HCT116 (cell line): ENCODE measurements around the gene CAV1. TPM values are rescaled to one million over a fixed set of nuclear protein-coding genes. Genes with fewer than 3 reads are reported as not detected.
A peak's percentile ranks its signal among the peaks of the same experiment; 100 is the strongest.

Experiments
- ATAC-seq: fragments of 200-7000 bp; cut with Tn5 transposase; 2 replicates; pipeline ENCODE4 v1.9.1; 2020; ENCODE audit warnings: mild to moderate bottlenecking, moderate library complexity
- BruUV-seq: library from RNA; stranded (reverse); fragments of 400-500 nt; replicated peaks from 2 replicates; lab custom pipeline; 2021; lab: Mats Ljungman, UMichigan
- CTCF ChIA-PET: fragments of 300-600 bp; sonication (Branson Sonifier 250); formaldehyde crosslinking; loops from one replicate; lab custom pipeline; 2021; ENCODE audit warnings: antibody characterized with exemption; lab: Charles Lee
- POLR2A ChIA-PET: fragments of 300-600, 350-600 bp; sonication (Branson Sonifier 250); formaldehyde crosslinking; loops from one replicate; lab custom pipeline; 2021; ENCODE audit warnings: antibody characterized with exemption; lab: Charles Lee
- RAD21 ChIA-PET, 2 experiments: fragments of 300-600 bp; sonication (Branson Sonifier 250); formaldehyde crosslinking; loops; one replicate each; lab custom pipeline; 2023; ENCODE audit warnings: low total read pairs in 2 of 2; ENCODE audit not compliant: uncharacterized antibody in 2 of 2, unreplicated experiment in 2 of 2, low non-redundant PET in 1 of 2; lab: Charles Lee
- DNase-seq: peaks from one replicate; pipeline ENCODE4 v3.0.0-alpha.2; 2010; ENCODE audit warnings: low read depth, low spot score
- H2AFZ ChIP-seq: fragments of 200-600 bp; shearing (Covaris generic), sonication (generic); 2 replicates; pipeline ENCODE4 v1.6.1; 2017; ENCODE audit warnings: low read depth, mixed run types, mixed read lengths, antibody characterized with exemption, low read length; ENCODE audit not compliant: poor library complexity, severe bottlenecking
- H3K27ac ChIP-seq: 2 replicates; pipeline ENCODE4 v1.5.1; 2012; ENCODE audit warnings: low read depth, low read length
- H3K27me3 ChIP-seq: fragments of 200-600 bp; sonication (generic); 2 replicates; pipeline ENCODE4 v1.6.1; 2016; ENCODE audit warnings: mixed run types, low read length, mixed read lengths; ENCODE audit not compliant: insufficient read depth
- H3K36me3 ChIP-seq, 2 experiments: fragments of 200-500 bp in 1 of 2; fragments of 200-600 bp in 1 of 2; sonication (Bioruptor generic) in 1 of 2; sonication (generic) in 1 of 2; 2 replicates each; pipeline versions ENCODE4 v1.5.1 to v1.6.1; 2014 to 2016; ENCODE audit warnings: low read length in 2 of 2, inconsistent platforms in 1 of 2, mixed read lengths in 1 of 2, mixed run types in 1 of 2; ENCODE audit not compliant: insufficient read depth in 2 of 2, control insufficient read depth in 1 of 2
- H3K4me1 ChIP-seq, 2 experiments: fragments of 200-600 bp in 1 of 2; sonication (generic) in 1 of 2; 2 replicates each; pipeline versions ENCODE4 v1.5.1 to v1.6.1; 2012 to 2017; ENCODE audit warnings: low read length in 2 of 2, inconsistent platforms in 1 of 2, mild to moderate bottlenecking in 1 of 2, mixed read lengths in 1 of 2, mixed run types in 1 of 2, moderate library complexity in 1 of 2; ENCODE audit not compliant: insufficient read depth in 2 of 2, control insufficient read depth in 1 of 2
- H3K4me2 ChIP-seq: fragments of 200-600 bp; sonication (generic); 2 replicates; pipeline ENCODE4 v1.6.1; 2017; ENCODE audit warnings: mixed run types, low read length, mixed read lengths
- H3K4me3 ChIP-seq, 2 experiments: fragments of 200-600 bp in 1 of 2; sonication (generic) in 1 of 2; replicated peaks in 1 of 2; 2 replicates each; pipeline ENCODE4 v1.5.1; 2011 to 2016; ENCODE audit warnings: low read length in 2 of 2, control low read depth in 1 of 2, low read depth in 1 of 2, mild to moderate bottlenecking in 1 of 2, mixed read lengths in 1 of 2, mixed run types in 1 of 2
- H3K79me2 ChIP-seq: fragments of 200-600 bp; sonication (generic); 2 replicates; pipeline ENCODE4 v1.6.1; 2017; ENCODE audit warnings: mild to moderate bottlenecking, mixed run types, low read length, moderate library complexity, mixed read lengths; ENCODE audit not compliant: insufficient read depth
- H3K9ac ChIP-seq: fragments of 200-600 bp; sonication (generic); 2 replicates; pipeline ENCODE4 v1.6.1; 2016; ENCODE audit warnings: low read length, mixed read lengths
- H3K9me2 ChIP-seq: fragments of 200-600 bp; sonication (generic), shearing (Covaris generic); 2 replicates; pipeline ENCODE4 v1.6.1; 2017; ENCODE audit warnings: mixed run types, mild to moderate bottlenecking, moderate library complexity; ENCODE audit not compliant: insufficient read depth
- H3K9me3 ChIP-seq, 2 experiments: fragments of 200-500 bp in 1 of 2; fragments of 200-600 bp in 1 of 2; sonication (Bioruptor generic) in 1 of 2; sonication (generic) in 1 of 2; 2 replicates each; pipeline ENCODE4 v1.6.1; 2014 to 2017; ENCODE audit warnings: low read length in 2 of 2, mixed read lengths in 2 of 2, inconsistent platforms in 1 of 2, low read depth in 1 of 2, mild to moderate bottlenecking in 1 of 2, mixed run types in 1 of 2, moderate library complexity in 1 of 2; ENCODE audit not compliant: control insufficient read depth in 1 of 2, insufficient read depth in 1 of 2
- H4K20me1 ChIP-seq: fragments of 200-600 bp; sonication (generic), shearing (Covaris generic); 2 replicates; pipeline ENCODE4 v1.6.1; 2017; ENCODE audit warnings: mixed run types, mild to moderate bottlenecking, moderate library complexity; ENCODE audit not compliant: insufficient read depth
- ATF3 ChIP-seq: IDR thresholded peaks from 2 replicates; pipeline ENCODE4 v1.6.1; 2012
- CBX3 ChIP-seq: IDR thresholded peaks from 2 replicates; pipeline ENCODE4 v1.6.1; 2012; ENCODE audit warnings: low read depth
- CEBPB ChIP-seq: IDR thresholded peaks from 2 replicates; pipeline ENCODE4 v1.6.1; 2012; ENCODE audit warnings: low read depth
- CTCF ChIP-seq, 3 experiments: fragments of 200-600 bp in 1 of 3; sonication (generic) in 1 of 3; IDR thresholded peaks in 2 of 3; conservative IDR thresholded peaks in 1 of 3; 2 replicates each; pipeline ENCODE4 v1.5.1; 2012 to 2017; ENCODE audit warnings: low read depth in 2 of 3, low read length in 2 of 3, antibody characterized with exemption in 1 of 3, borderline replicate concordance in 1 of 3, control low read depth in 1 of 3, mild to moderate bottlenecking in 1 of 3, mixed read lengths in 1 of 3, mixed run types in 1 of 3, moderate library complexity in 1 of 3; ENCODE audit not compliant: insufficient read depth in 1 of 3
- EGR1 ChIP-seq: IDR thresholded peaks from 2 replicates; pipeline ENCODE4 v1.6.1; 2012; ENCODE audit warnings: low read depth
- JUND ChIP-seq: IDR thresholded peaks from 2 replicates; pipeline ENCODE4 v1.6.1; 2012
- RAD21 ChIP-seq: IDR thresholded peaks from 2 replicates; pipeline ENCODE4 v1.6.1; 2012; ENCODE audit warnings: low read depth, mild to moderate bottlenecking
- SIN3A ChIP-seq: IDR thresholded peaks from 2 replicates; pipeline ENCODE4 v1.6.1; 2012; ENCODE audit warnings: low read depth
- SP1 ChIP-seq: IDR thresholded peaks from 2 replicates; pipeline ENCODE4 v1.6.1; 2012; ENCODE audit warnings: low read depth
- ZFX ChIP-seq: fragments of 450-650 bp; IDR thresholded peaks from 2 replicates; pipeline ENCODE4 v1.6.1; 2017
- intact Hi-C: fragments of 100-400 bp; cut with micrococcal nuclease; formaldehyde crosslinking; loops from 2 replicates; pipeline ENCODE4 v1.10.0; 2022
- total RNA-seq: library from RNA; stranded (reverse); gene quantifications from one replicate; pipeline ENCODE4 v1.2.1, GENCODE V29; 2021; ENCODE audit not compliant: unreplicated experiment

CAV1 gene
- total RNA-seq, 1 experiment from 2014 or later, result 298 TPM

GRCh38 chr7:116588225-116588624, 63.4 kb downstream of the CAV1 start:
- ChIA-PET RAD21 (interaction anchor here (1.2 to 1.5 kb wide), 3 partner anchors 329 to 415 kb away, joined by 3 to 21 read pairs (median 4); no protein-coding TSS in a partner anchor), POLR2A (no interaction called here)
- H2AFZ ChIP-seq, result peak overlapping the region; percentile 67

GRCh38 chr7:116588641-116589594, 64.1 kb downstream of the CAV1 start:
- DNase-seq, result peak; percentile 44
- TF ChIP-seq CEBPB, result 0 out of 2 replicates have a peak, but pooled peaks have one; percentile 16
- TF ChIP-seq EGR1, result peak; percentile 21; the same call in 1 of the 2 replicates
- peak; percentile 93 for TF ChIP-seq RAD21
- TF ChIP-seq CTCF (IDR thresholded peaks at IDR 0.05 in 2 of 3, conservative IDR thresholded peaks at IDR 0.05 in 1 of 3; ENCODE audit: borderline replicate concordance in 1 of 3, insufficient read depth in 1 of 3, low read depth in 2 of 3, low read length in 2 of 3), result peak; percentile 42 to 88 (median 70)
- TF ChIP-seq ZFX, result no peak
- TF ChIP-seq ATF3, result no peak
- TF ChIP-seq SP1, result peak; percentile 17; the same call in 1 of the 2 replicates
- TF ChIP-seq JUND, result peak; percentile 33; the same call in 1 of the 2 replicates
- TF ChIP-seq SIN3A, result peak; percentile 19; the same call in 1 of the 2 replicates
- 0 out of 2 replicates have a peak, but pooled peaks have one; percentile 20 for TF ChIP-seq CBX3
- TF ChIP-seq, all 23 proteins: peak for 8
- RAD21 ChIA-PET, result interaction anchor here (0.7 to 1.5 kb wide), 9 partner anchors 146 to 415 kb away, joined by 3 to 21 read pairs (median 5); no protein-coding TSS in a partner anchor
- Histone ChIP-seq H3K9me2 (no peaks in the 10 kb centered on the region), H4K20me1 (no peaks in the 10 kb centered on the region), H3K4me2 (peak overlapping the region; percentile 23; the same call in 1 of the 2 replicates), H3K4me1 (peaks cover 10 to 37% of the 10 kb centered on the region in 2 experiments; a peak in 3 of 4 replicates), H3K36me3 (no peaks in the 10 kb centered on the region), H3K9me3 (no peaks in the 10 kb centered on the region), H3K9ac (no peak overlapping the region), H3K27me3 (no peaks in the 10 kb centered on the region), H3K79me2 (no peaks in the 10 kb centered on the region), H3K27ac (peak overlapping the region; percentile 44; the same call in 1 of the 2 replicates), H3K4me3 (no peak overlapping the region), H2AFZ (peak overlapping the region; percentile 67)
- POLR2A ChIA-PET, result interaction anchor here (0.8 kb wide), 1 partner anchor 131 kb away, joined by 3 read pairs; no protein-coding TSS in a partner anchor
- intact Hi-C loops, result loop anchor here (1.0 to 10.0 kb wide), 5 partner anchors 62 to 409 kb away; partner anchors contain the start of gene CAV1
- CTCF ChIA-PET, result interaction anchor here (0.5 to 3.2 kb wide), 28 partner anchors 12 to 451 kb away, joined by 3 to 94 read pairs (median 4); no protein-coding TSS in a partner anchor
- no TSS peak for BruUV-seq
- ATAC-seq, result peak; percentile 60

More at GRCh38 chr7:116588225-116588624, 63.4 kb downstream of the CAV1 start:
- Histone ChIP-seq H3K4me3 (no peak overlapping the region), H3K4me2 (peak overlapping the region; percentile 23), H3K79me2 (no peaks in the 10 kb centered on the region), H3K9me3 (no peaks in the 10 kb centered on the region), H3K27ac (peak overlapping the region; percentile 44), H3K4me1 (peaks cover 10 to 41% of the 10 kb centered on the region in 2 experiments; a peak in 3 of 4 replicates), H3K36me3 (no peaks in the 10 kb centered on the region), H4K20me1 (no peaks in the 10 kb centered on the region), H3K9ac (no peak overlapping the region), H3K9me2 (no peaks in the 10 kb centered on the region), H3K27me3 (no peaks in the 10 kb centered on the region)
- intact Hi-C loops, result loop anchor here (5.0 to 10.0 kb wide), 3 partner anchors 61 to 233 kb away; partner anchors contain the start of gene CAV1
- ATAC-seq, result peak; percentile 37
- CTCF ChIA-PET, result interaction anchor here (0.9 to 3.2 kb wide), 4 partner anchors 316 to 409 kb away, joined by 3 to 94 read pairs (median 30); no protein-coding TSS in a partner anchor
- BruUV-seq, result no TSS peak
- TF ChIP-seq RAD21 (peak; percentile 3; the same call in 1 of the 2 replicates), CEBPB (no peak)
- DNase-seq, result no peak
